ENCODE results near the gene CRB2.

CRB2 gene

GRCh38 chr9:123359106-123359505, 3.1 kb downstream of the CRB2 start:
- DNase-seq (ENCODE audit: low read depth) = no peak
- TF ChIP-seq, protein P1, sequence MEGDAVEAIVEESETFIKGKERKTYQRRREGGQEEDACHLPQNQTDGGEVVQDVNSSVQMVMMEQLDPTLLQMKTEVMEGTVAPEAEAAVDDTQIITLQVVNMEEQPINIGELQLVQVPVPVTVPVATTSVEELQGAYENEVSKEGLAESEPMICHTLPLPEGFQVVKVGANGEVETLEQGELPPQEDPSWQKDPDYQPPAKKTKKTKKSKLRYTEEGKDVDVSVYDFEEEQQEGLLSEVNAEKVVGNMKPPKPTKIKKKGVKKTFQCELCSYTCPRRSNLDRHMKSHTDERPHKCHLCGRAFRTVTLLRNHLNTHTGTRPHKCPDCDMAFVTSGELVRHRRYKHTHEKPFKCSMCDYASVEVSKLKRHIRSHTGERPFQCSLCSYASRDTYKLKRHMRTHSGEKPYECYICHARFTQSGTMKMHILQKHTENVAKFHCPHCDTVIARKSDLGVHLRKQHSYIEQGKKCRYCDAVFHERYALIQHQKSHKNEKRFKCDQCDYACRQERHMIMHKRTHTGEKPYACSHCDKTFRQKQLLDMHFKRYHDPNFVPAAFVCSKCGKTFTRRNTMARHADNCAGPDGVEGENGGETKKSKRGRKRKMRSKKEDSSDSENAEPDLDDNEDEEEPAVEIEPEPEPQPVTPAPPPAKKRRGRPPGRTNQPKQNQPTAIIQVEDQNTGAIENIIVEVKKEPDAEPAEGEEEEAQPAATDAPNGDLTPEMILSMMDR (IDR thresholded peaks at IDR 0.05; ENCODE audit: control insufficient read depth, insufficient read depth, low read depth, low read length, missing control alignments) = no peak
- H3K4me3 ChIP-seq (ENCODE audit: control insufficient read depth, low read depth, low read length) = no peak overlapping the region

DNA sequence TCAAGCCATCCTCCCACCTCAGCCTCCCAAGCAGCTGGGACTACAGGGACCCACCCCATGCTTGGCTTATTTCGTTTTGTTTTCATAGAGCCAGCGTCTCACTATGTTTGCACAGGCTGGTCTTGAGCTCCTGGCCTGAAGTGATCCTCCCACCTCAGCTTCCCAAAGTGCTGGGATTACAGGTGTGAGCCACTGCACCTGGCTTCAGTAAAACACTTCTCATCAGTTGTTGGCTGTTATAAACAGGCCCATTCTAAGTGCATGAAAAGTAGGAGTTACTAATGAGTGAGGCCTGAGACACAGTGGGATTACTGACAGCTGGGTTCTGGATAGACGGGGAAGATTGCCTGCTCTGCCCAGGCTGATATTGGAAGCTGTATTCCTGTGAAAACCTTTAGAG, 3.5 kb downstream of the CRB2 start:
- DNase-seq (ENCODE audit: low read depth) = no peak
- H3K4me3 ChIP-seq (ENCODE audit: control insufficient read depth, low read depth, low read length) = no peak overlapping the region
- TF ChIP-seq, protein P1 (IDR thresholded peaks at IDR 0.05; ENCODE audit: control insufficient read depth, insufficient read depth, low read depth, low read length, missing control alignments) = no peak

GRCh38 chr9:123360161-123361085, 4.4 kb downstream of the CRB2 start:
- no peak for DNase-seq (ENCODE audit: low read depth)
- no peak overlapping the region for H3K4me3 ChIP-seq (ENCODE audit: control insufficient read depth, low read depth, low read length)
- TF ChIP-seq, protein P1 (IDR thresholded peaks at IDR 0.05; ENCODE audit: control insufficient read depth, insufficient read depth, low read depth, low read length, missing control alignments) = no peak

DNA sequence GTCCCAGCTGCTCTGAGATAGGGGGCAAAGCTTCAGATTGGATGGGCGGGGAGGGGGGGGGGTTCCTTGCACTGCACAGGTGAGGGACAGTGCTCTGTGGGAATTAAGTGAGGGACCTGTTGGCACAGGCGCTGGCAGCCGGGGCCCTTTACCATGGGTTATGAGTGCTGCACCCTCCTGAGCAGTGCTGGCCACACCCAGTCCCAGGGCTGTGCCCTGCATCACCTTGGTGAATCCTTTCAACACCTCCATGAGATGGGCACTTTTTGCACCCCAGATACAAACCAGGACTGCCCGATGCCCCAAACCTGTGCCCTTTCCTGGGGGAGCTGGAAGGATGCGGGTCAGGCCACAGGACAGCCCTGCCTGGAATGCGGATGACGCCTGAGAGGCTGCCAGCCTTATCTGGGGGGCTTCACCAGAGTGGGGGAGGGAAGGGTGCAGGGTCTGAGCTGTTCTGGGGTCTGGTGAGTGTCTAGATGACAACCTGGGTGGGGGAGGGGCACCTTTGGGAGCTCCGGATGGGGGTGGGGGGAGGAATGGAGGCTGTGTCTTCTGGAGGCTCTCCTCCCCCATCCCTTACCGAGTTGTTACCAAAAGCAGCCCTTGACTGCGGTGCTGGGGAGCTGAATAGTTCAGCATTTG, 5.2 kb downstream of the CRB2 start:
- H3K4me3 ChIP-seq (ENCODE audit: control insufficient read depth, low read depth, low read length) = no peak overlapping the region
- DNase-seq (ENCODE audit: low read depth) = no peak
- TF ChIP-seq, protein P1 (IDR thresholded peaks at IDR 0.05; ENCODE audit: control insufficient read depth, insufficient read depth, low read depth, low read length, missing control alignments) = no peak

- no peak for DNase-seq (ENCODE audit: low read depth)
- TF ChIP-seq, protein P1 (IDR thresholded peaks at IDR 0.05; ENCODE audit: control insufficient read depth, insufficient read depth, low read depth, low read length, missing control alignments) = no peak
- no peak overlapping the region for H3K4me3 ChIP-seq (ENCODE audit: control insufficient read depth, low read depth, low read length)
Measured at GRCh38 chr9:123361731-123362510, 5.9 kb downstream of the CRB2 start.

DNA sequence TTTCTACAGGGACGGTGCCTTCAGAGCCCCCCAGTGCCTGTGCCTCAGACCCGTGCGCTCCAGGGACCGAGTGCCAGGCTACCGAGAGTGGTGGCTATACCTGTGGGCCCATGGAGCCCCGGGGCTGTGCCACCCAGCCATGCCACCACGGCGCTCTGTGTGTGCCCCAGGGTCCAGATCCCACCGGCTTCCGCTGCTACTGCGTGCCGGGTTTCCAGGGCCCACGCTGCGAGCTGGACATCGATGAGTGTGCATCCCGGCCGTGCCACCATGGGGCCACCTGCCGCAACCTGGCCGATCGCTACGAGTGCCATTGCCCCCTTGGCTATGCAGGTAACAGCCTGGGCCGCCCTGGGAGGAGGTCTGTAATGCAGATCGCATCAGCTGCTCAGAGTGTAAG, 6.9 kb downstream of the CRB2 start:
- no peak overlapping the region for H3K4me3 ChIP-seq (ENCODE audit: control insufficient read depth, low read depth, low read length)
- DNase-seq (ENCODE audit: low read depth) = no peak
- TF ChIP-seq, protein P1 (IDR thresholded peaks at IDR 0.05; ENCODE audit: control insufficient read depth, insufficient read depth, low read depth, low read length, missing control alignments) = no peak
